GM23338 (cell line): Measurements from ENCODE around the gene SNTB2. TPM values are rescaled to one million over a fixed set of nuclear protein-coding genes. Genes with fewer than 3 reads are reported as not detected.

Experiments
- ATAC-seq: fragments of 200-7000 bp; cut with Tn5 transposase; 3 replicates; pipeline ENCODE4 v1.9.1; 2020
- DNase-seq: peaks from one replicate; pipeline ENCODE4 v3.0.0-alpha.2; 2015; ENCODE audit warnings: low spot score
- H2AFZ ChIP-seq: fragments of 200-600 bp; sonication (generic); 2 replicates; pipeline ENCODE4 v1.8.0; 2016; ENCODE audit warnings: antibody characterized with exemption, mild to moderate bottlenecking, moderate library complexity
- H3F3A ChIP-seq: fragments of 200-600 bp; sonication (generic); replicated peaks from 2 replicates; pipeline ENCODE4 v1.8.0; 2017; ENCODE audit warnings: antibody characterized with exemption, mixed run types, low read depth
- H3K27ac ChIP-seq: fragments of 200-600 bp; sonication (generic); 2 replicates; pipeline ENCODE4 v1.6.1; 2016; ENCODE audit warnings: low read depth
- H3K27me3 ChIP-seq: fragments of 200-600 bp; sonication (generic); 2 replicates; pipeline ENCODE4 v1.8.0; 2016; ENCODE audit warnings: mild to moderate bottlenecking, mixed run types, moderate library complexity; ENCODE audit not compliant: insufficient read depth
- H3K36me3 ChIP-seq: fragments of 200-600 bp; sonication (generic); 2 replicates; pipeline ENCODE4 v1.8.0; 2016; ENCODE audit warnings: mild to moderate bottlenecking; ENCODE audit not compliant: insufficient read depth
- H3K4me1 ChIP-seq: fragments of 200-600 bp; sonication (generic); 2 replicates; pipeline ENCODE4 v1.8.0; 2016; ENCODE audit warnings: mild to moderate bottlenecking, moderate library complexity; ENCODE audit not compliant: insufficient read depth
- H3K4me2 ChIP-seq: fragments of 200-600 bp; sonication (generic); 2 replicates; pipeline ENCODE4 v1.7.1; 2017; ENCODE audit warnings: mixed run types
- H3K4me3 ChIP-seq: fragments of 200-600 bp; sonication (generic); 2 replicates; pipeline ENCODE4 v1.6.1; 2016; ENCODE audit warnings: mixed run types
- H3K79me2 ChIP-seq: fragments of 200-600 bp; sonication (generic); replicated peaks from 2 replicates; pipeline ENCODE4 v1.8.0; 2017; ENCODE audit warnings: mild to moderate bottlenecking; ENCODE audit not compliant: insufficient read depth
- H3K9me2 ChIP-seq: fragments of 200-600 bp; sonication (generic); 2 replicates; pipeline ENCODE4 v1.8.0; 2017; ENCODE audit not compliant: insufficient read depth
- H4K20me1 ChIP-seq: fragments of 200-600 bp; sonication (generic); replicated peaks from 2 replicates; pipeline ENCODE4 v1.8.0; 2017; ENCODE audit warnings: mild to moderate bottlenecking; ENCODE audit not compliant: insufficient read depth
- H3K27ac Mint-ChIP-seq: 2 replicates; pipeline ENCODE4 v1.8.0; 2020; ENCODE audit warnings: inconsistent platforms, mild to moderate bottlenecking, moderate library complexity, mixed read lengths
- H3K27me3 Mint-ChIP-seq: 3 replicates; pipeline ENCODE4 v1.8.0; 2022; ENCODE audit warnings: low read depth, mild to moderate bottlenecking, moderate library complexity, mixed read lengths, inconsistent platforms; ENCODE audit not compliant: insufficient read depth, poor library complexity
- H3K36me3 Mint-ChIP-seq: 3 replicates; pipeline ENCODE4 v1.8.0; 2021; ENCODE audit warnings: low read depth, mild to moderate bottlenecking, inconsistent platforms, moderate library complexity, mixed read lengths
- H3K4me1 Mint-ChIP-seq: 3 replicates; pipeline ENCODE4 v1.8.0; 2020; ENCODE audit warnings: mild to moderate bottlenecking, inconsistent platforms, mixed read lengths
- H3K4me3 Mint-ChIP-seq: 3 replicates; pipeline ENCODE4 v1.8.0; 2021; ENCODE audit warnings: moderate library complexity, mild to moderate bottlenecking, inconsistent platforms, mixed read lengths
- H3K9me3 Mint-ChIP-seq: 3 replicates; pipeline ENCODE4 v1.8.0; 2020; ENCODE audit warnings: moderate library complexity, mild to moderate bottlenecking, inconsistent platforms, mixed read lengths
- CREB1 ChIP-seq: fragments of 250-450 bp; sonication (Bioruptor Pico); IDR thresholded peaks from 2 replicates; pipeline ENCODE4 v1.5.0; 2020; ENCODE audit warnings: low read depth, mild to moderate bottlenecking, moderate library complexity
- EZH2 ChIP-seq: fragments of 200-600 bp; sonication (generic); IDR thresholded peaks from one replicate; pipeline ENCODE4 v1.8.0; 2017; ENCODE audit warnings: antibody characterized with exemption, mild to moderate bottlenecking, low read depth; ENCODE audit not compliant: unreplicated experiment
- EZH2phosphoT487 ChIP-seq: fragments of 200-600 bp; sonication (generic); IDR thresholded peaks from one replicate; pipeline ENCODE4 v1.8.1; 2018; ENCODE audit warnings: antibody characterized with exemption; ENCODE audit not compliant: unreplicated experiment
- JUNB ChIP-seq: IDR thresholded peaks from one replicate; pipeline ENCODE4 v1.6.1; 2016; ENCODE audit warnings: antibody characterized with exemption; ENCODE audit not compliant: unreplicated experiment
- NANOG ChIP-seq: IDR thresholded peaks from 2 replicates; pipeline ENCODE4 v1.6.1; 2016; ENCODE audit warnings: antibody characterized with exemption, borderline replicate concordance
- POLR2AphosphoS5 ChIP-seq: IDR thresholded peaks from 2 replicates; pipeline ENCODE4 v1.6.1; 2016; ENCODE audit warnings: antibody characterized with exemption, low read depth
- STAT1 ChIP-seq: IDR thresholded peaks from one replicate; pipeline ENCODE4 v1.6.1; 2016; ENCODE audit warnings: antibody characterized with exemption; ENCODE audit not compliant: unreplicated experiment
- ZNF114 ChIP-seq: fragments of 250-450 bp; sonication (Bioruptor Pico); IDR thresholded peaks from 2 replicates; pipeline ENCODE4 v1.5.0; 2020; ENCODE audit warnings: mild to moderate bottlenecking, moderate library complexity
- ZNF331 ChIP-seq: fragments of 250-450 bp; sonication (Bioruptor Pico); IDR thresholded peaks from 2 replicates; pipeline ENCODE4 v1.5.0; 2020; ENCODE audit warnings: low read depth, mild to moderate bottlenecking, moderate library complexity
- polyA plus RNA-seq: library from polyadenylated mRNA; unstranded; fragments of >200 nt; fragmentation: Nextera tagmentation; extraction: Ambion mirVana; gene quantifications from 2 replicates; pipeline ENCODE4 v1.2.1, GENCODE V29; 2016
- total RNA-seq: library from RNA; depleted of rRNA; stranded (reverse); fragments of >200 nt; shearing (Covaris generic); gene quantifications from 2 replicates; pipeline ENCODE4 v1.2.3, GENCODE V29; 2014
- TF ChIP-seq, protein P1 (sequence below), 2 experiments: fragments of 200-600 bp in 1 of 2; sonication (generic) in 1 of 2; conservative IDR thresholded peaks; 2 replicates each; pipeline versions ENCODE4 v1.5.1 to v1.6.1; 2016 to 2017; ENCODE audit warnings: antibody characterized with exemption in 2 of 2, low read depth in 2 of 2, mild to moderate bottlenecking in 2 of 2, moderate library complexity in 1 of 2
- TF ChIP-seq, protein P2 (sequence below): IDR thresholded peaks from one replicate; pipeline ENCODE4 v1.6.1; 2018; ENCODE audit warnings: antibody characterized with exemption; ENCODE audit not compliant: unreplicated experiment
- TF ChIP-seq, protein P3 (sequence below): fragments of 250-450 bp; sonication (Bioruptor Pico); IDR thresholded peaks from 2 replicates; pipeline ENCODE4 v1.5.0; 2020; ENCODE audit warnings: mild to moderate bottlenecking, moderate library complexity
- TF ChIP-seq, protein P4 (sequence below): IDR thresholded peaks from 2 replicates; pipeline ENCODE4 v1.6.1; 2016; ENCODE audit warnings: antibody characterized with exemption

The SNTB2 gene
- total and polyA plus RNA-seq, 2 experiments from 2014 or later: 4.8 to 42.7 TPM

DNA sequence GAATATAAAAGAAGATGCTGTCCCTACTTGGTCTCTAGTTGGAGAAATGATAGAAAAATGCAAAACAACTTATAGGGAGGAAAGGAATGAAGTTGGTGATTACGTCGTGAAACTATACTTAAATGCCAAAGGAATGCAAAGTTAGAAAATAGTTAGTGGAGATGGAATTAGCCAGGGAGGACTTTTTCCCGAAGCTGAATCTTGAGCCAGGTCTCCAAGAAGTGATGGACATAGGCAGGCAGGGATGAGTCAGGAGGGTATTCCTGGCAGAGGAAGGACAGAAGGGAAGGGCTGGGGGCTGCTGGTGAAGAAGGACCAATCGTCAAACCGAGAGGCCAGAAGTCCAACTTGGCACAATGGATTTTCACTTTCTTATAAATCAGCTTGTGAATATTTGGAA lies 1.8 kb downstream of the SNTB2 start:
- Histone ChIP-seq H3F3A (no peaks in the 10 kb centered on the region), H3K27ac (no peak overlapping the region), H3K27me3 (no peaks in the 10 kb centered on the region), H3K79me2 (peaks cover 53% of the 10 kb centered on the region), H3K36me3 (no peaks in the 10 kb centered on the region), H3K4me1 (peaks cover 24% of the 10 kb centered on the region), H2AFZ (no peak overlapping the region), H3K4me3 (peak overlapping the region; percentile 93), H3K9me2 (no peaks in the 10 kb centered on the region), H4K20me1 (peaks cover 5% of the 10 kb centered on the region), H3K4me2 (peak overlapping the region; percentile 80)
- Mint-ChIP-seq H3K4me1 (peaks cover 26% of the 10 kb centered on the region), H3K9me3 (no peaks in the 10 kb centered on the region), H3K4me3 (peak overlapping the region; percentile 85), H3K27me3 (peaks cover 3% of the 10 kb centered on the region), H3K36me3 (peaks cover 5% of the 10 kb centered on the region), H3K27ac (no peak overlapping the region)
- TF ChIP-seq JUNB: no peak
- TF ChIP-seq ZNF114 (CRISPR knock-in tag): no peak
- TF ChIP-seq, protein P1, sequence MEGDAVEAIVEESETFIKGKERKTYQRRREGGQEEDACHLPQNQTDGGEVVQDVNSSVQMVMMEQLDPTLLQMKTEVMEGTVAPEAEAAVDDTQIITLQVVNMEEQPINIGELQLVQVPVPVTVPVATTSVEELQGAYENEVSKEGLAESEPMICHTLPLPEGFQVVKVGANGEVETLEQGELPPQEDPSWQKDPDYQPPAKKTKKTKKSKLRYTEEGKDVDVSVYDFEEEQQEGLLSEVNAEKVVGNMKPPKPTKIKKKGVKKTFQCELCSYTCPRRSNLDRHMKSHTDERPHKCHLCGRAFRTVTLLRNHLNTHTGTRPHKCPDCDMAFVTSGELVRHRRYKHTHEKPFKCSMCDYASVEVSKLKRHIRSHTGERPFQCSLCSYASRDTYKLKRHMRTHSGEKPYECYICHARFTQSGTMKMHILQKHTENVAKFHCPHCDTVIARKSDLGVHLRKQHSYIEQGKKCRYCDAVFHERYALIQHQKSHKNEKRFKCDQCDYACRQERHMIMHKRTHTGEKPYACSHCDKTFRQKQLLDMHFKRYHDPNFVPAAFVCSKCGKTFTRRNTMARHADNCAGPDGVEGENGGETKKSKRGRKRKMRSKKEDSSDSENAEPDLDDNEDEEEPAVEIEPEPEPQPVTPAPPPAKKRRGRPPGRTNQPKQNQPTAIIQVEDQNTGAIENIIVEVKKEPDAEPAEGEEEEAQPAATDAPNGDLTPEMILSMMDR (conservative IDR thresholded peaks at IDR 0.05; ENCODE audit: low read depth in 2 of 2): no peak
- TF ChIP-seq, protein P2, sequence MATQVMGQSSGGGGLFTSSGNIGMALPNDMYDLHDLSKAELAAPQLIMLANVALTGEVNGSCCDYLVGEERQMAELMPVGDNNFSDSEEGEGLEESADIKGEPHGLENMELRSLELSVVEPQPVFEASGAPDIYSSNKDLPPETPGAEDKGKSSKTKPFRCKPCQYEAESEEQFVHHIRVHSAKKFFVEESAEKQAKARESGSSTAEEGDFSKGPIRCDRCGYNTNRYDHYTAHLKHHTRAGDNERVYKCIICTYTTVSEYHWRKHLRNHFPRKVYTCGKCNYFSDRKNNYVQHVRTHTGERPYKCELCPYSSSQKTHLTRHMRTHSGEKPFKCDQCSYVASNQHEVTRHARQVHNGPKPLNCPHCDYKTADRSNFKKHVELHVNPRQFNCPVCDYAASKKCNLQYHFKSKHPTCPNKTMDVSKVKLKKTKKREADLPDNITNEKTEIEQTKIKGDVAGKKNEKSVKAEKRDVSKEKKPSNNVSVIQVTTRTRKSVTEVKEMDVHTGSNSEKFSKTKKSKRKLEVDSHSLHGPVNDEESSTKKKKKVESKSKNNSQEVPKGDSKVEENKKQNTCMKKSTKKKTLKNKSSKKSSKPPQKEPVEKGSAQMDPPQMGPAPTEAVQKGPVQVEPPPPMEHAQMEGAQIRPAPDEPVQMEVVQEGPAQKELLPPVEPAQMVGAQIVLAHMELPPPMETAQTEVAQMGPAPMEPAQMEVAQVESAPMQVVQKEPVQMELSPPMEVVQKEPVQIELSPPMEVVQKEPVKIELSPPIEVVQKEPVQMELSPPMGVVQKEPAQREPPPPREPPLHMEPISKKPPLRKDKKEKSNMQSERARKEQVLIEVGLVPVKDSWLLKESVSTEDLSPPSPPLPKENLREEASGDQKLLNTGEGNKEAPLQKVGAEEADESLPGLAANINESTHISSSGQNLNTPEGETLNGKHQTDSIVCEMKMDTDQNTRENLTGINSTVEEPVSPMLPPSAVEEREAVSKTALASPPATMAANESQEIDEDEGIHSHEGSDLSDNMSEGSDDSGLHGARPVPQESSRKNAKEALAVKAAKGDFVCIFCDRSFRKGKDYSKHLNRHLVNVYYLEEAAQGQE: no peak
- no peak for TF ChIP-seq CREB1 (CRISPR knock-in tag)
- no peak for TF ChIP-seq NANOG
- TF ChIP-seq, protein P3, sequence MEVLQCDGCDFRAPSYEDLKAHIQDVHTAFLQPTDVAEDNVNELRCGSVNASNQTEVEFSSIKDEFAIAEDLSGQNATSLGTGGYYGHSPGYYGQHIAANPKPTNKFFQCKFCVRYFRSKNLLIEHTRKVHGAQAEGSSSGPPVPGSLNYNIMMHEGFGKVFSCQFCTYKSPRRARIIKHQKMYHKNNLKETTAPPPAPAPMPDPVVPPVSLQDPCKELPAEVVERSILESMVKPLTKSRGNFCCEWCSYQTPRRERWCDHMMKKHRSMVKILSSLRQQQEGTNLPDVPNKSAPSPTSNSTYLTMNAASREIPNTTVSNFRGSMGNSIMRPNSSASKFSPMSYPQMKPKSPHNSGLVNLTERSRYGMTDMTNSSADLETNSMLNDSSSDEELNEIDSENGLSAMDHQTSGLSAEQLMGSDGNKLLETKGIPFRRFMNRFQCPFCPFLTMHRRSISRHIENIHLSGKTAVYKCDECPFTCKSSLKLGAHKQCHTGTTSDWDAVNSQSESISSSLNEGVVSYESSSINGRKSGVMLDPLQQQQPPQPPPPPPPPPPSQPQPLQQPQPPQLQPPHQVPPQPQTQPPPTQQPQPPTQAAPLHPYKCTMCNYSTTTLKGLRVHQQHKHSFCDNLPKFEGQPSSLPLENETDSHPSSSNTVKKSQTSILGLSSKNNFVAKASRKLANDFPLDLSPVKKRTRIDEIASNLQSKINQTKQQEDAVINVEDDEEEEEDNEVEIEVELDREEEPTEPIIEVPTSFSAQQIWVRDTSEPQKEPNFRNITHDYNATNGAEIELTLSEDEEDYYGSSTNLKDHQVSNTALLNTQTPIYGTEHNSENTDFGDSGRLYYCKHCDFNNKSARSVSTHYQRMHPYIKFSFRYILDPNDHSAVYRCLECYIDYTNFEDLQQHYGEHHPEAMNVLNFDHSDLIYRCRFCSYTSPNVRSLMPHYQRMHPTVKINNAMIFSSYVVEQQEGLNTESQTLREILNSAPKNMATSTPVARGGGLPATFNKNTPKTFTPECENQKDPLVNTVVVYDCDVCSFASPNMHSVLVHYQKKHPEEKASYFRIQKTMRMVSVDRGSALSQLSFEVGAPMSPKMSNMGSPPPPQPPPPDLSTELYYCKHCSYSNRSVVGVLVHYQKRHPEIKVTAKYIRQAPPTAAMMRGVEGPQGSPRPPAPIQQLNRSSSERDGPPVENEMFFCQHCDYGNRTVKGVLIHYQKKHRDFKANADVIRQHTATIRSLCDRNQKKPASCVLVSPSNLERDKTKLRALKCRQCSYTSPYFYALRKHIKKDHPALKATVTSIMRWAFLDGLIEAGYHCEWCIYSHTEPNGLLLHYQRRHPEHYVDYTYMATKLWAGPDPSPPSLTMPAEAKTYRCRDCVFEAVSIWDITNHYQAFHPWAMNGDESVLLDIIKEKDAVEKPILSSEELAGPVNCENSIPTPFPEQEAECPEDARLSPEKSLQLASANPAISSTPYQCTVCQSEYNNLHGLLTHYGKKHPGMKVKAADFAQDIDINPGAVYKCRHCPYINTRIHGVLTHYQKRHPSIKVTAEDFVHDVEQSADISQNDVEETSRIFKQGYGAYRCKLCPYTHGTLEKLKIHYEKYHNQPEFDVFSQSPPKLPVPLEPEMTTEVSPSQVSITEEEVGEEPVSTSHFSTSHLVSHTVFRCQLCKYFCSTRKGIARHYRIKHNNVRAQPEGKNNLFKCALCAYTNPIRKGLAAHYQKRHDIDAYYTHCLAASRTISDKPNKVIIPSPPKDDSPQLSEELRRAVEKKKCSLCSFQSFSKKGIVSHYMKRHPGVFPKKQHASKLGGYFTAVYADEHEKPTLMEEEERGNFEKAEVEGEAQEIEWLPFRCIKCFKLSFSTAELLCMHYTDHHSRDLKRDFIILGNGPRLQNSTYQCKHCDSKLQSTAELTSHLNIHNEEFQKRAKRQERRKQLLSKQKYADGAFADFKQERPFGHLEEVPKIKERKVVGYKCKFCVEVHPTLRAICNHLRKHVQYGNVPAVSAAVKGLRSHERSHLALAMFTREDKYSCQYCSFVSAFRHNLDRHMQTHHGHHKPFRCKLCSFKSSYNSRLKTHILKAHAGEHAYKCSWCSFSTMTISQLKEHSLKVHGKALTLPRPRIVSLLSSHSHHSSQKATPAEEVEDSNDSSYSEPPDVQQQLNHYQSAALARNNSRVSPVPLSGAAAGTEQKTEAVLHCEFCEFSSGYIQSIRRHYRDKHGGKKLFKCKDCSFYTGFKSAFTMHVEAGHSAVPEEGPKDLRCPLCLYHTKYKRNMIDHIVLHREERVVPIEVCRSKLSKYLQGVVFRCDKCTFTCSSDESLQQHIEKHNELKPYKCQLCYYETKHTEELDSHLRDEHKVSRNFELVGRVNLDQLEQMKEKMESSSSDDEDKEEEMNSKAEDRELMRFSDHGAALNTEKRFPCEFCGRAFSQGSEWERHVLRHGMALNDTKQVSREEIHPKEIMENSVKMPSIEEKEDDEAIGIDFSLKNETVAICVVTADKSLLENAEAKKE: no peak
- TF ChIP-seq EZH2: no peak
- no peak for TF ChIP-seq EZH2phosphoT487
- no peak for TF ChIP-seq POLR2AphosphoS5
- no peak for TF ChIP-seq ZNF331
- TF ChIP-seq, protein P4, sequence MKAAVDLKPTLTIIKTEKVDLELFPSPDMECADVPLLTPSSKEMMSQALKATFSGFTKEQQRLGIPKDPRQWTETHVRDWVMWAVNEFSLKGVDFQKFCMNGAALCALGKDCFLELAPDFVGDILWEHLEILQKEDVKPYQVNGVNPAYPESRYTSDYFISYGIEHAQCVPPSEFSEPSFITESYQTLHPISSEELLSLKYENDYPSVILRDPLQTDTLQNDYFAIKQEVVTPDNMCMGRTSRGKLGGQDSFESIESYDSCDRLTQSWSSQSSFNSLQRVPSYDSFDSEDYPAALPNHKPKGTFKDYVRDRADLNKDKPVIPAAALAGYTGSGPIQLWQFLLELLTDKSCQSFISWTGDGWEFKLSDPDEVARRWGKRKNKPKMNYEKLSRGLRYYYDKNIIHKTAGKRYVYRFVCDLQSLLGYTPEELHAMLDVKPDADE: no peak
- no peak for TF ChIP-seq STAT1
- ATAC-seq: no peak
- DNase-seq: peak; percentile 27
